Gastrocnemius medialis (tissue), 4 donors: ENCODE data around the gene MTLN.

Source experiments
- CTCF ChIP-seq, 5 experiments: fragments of 450-650 bp in 3 of 5; fragments of 200-600 bp in 2 of 5; sonication (generic) in 2 of 5; IDR thresholded peaks in 4 of 5; conservative IDR thresholded peaks in 1 of 5; 1 replicate in 4 of 5; 2 replicates in 1 of 5; pipeline ENCODE4 v1.5.1; 2016 to 2019; ENCODE audit warnings: antibody characterized with exemption in 5 of 5, mild to moderate bottlenecking in 3 of 5, moderate library complexity in 3 of 5
- POLR2A ChIP-seq, 2 donors: fragments of 450-650 bp; IDR thresholded peaks; one replicate each; pipeline ENCODE4 v1.6.1; 2017; ENCODE audit warnings: antibody characterized with exemption in 2 of 2, mild to moderate bottlenecking in 2 of 2, moderate library complexity in 2 of 2

- TF ChIP-seq CTCF (IDR thresholded peaks at IDR 0.05 in 4 of 5, conservative IDR thresholded peaks at IDR 0.05 in 1 of 5) (no peak), POLR2A (IDR thresholded peaks at IDR 0.05) (no peak)
Measured at GRCh38 chr2:110215091-110215490, 2.7 kb upstream of the MTLN start.
